ENCODE results near the gene HES7. TPM values are rescaled to one million over a fixed set of nuclear protein-coding genes. Genes with fewer than 3 reads are reported as not detected.

The HES7 gene
- total RNA-seq, 1 experiment from 2014 or later = 0.61 TPM

DNA sequence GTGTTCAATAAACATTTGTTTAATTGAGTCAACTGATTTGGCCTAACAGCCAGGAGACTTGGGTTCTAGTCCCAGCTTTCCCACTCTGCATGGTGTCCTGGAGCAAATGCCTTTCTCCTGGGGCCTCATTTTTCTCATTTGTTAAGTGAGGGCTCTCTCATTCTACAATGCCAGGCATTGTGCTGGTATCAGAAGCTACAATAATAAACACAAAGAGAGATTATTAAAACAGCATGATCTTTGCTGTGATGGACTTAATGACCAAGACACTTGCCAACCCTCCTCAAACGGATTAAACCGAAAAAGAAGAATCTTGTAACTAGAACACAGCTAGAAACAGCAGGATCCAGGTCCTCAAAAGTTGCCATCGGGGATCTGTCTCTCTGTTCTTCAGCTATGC, 43.6 kb upstream of the HES7 start:
- Histone ChIP-seq H3K9ac (ENCODE audit: low read length) (no peak overlapping the region), H3K4me2 (ENCODE audit: low read length) (no peak overlapping the region), H3K27ac (ENCODE audit: low read depth, low read length) (no peak overlapping the region), H2AFZ (ENCODE audit: low read depth, low read length, poor library complexity, severe bottlenecking) (no peak overlapping the region), H4K20me1 (ENCODE audit: insufficient read depth) (no peaks in the 10 kb centered on the region), H3K79me2 (ENCODE audit: insufficient read depth, low read length) (peaks cover 1% of the 10 kb centered on the region; the same call in 1 of the 2 replicates), H3K27me3 (ENCODE audit: insufficient read depth, low read length) (no peaks in the 10 kb centered on the region), H3K9me3 (ENCODE audit: control insufficient read depth in 1 of 2, insufficient read depth in 1 of 2, low read depth in 1 of 2, low read length in 2 of 2) (no peaks in the 10 kb centered on the region), H3K4me3 (replicated peaks in 1 of 2; ENCODE audit: low read depth in 1 of 2, low read length in 2 of 2) (no peak overlapping the region), H3K9me2 (ENCODE audit: insufficient read depth) (no peaks in the 10 kb centered on the region), H3K36me3 (ENCODE audit: control insufficient read depth in 1 of 2, insufficient read depth in 2 of 2, low read length in 2 of 2) (no peaks in the 10 kb centered on the region), H3K4me1 (ENCODE audit: control insufficient read depth in 1 of 2, insufficient read depth in 2 of 2, low read length in 2 of 2) (peaks cover 22 to 25% of the 10 kb centered on the region in 2 experiments)
- DNase-seq (ENCODE audit: low read depth, low spot score) (no peak), ATAC-seq (no peak)
- ChIA-PET POLR2A (interaction anchor here (0.6 kb wide), 1 partner anchor 18 kb away, joined by 3 read pairs; no protein-coding TSS in a partner anchor), RAD21 (ENCODE audit: low non-redundant PET in 1 of 2, low total read pairs in 2 of 2, uncharacterized antibody in 2 of 2, unreplicated experiment in 2 of 2) (no interaction called here), CTCF (interaction anchor here (1.3 kb wide), 1 partner anchor 48 kb away, joined by 3 read pairs; no protein-coding TSS in a partner anchor)
- no peak for TF ChIP-seq SRF (IDR thresholded peaks at IDR 0.05; ENCODE audit: low read depth)
- no peak for TF ChIP-seq ELF1 (IDR thresholded peaks at IDR 0.05; ENCODE audit: borderline replicate concordance, low read depth)
- no peak for TF ChIP-seq ZFX (IDR thresholded peaks at IDR 0.05)
- no peak for TF ChIP-seq POLR2A (IDR thresholded peaks at IDR 0.05; ENCODE audit: borderline replicate concordance, extremely low read depth, insufficient read depth, insufficient read length)
- no peak for TF ChIP-seq POLR2AphosphoS5 (IDR thresholded peaks at IDR 0.05; ENCODE audit: low read depth, low read length)
- no TSS peak for BruUV-seq (replicated peaks)
- intact Hi-C loops (cut with micrococcal nuclease) = no loop called here

- Histone ChIP-seq H4K20me1 (ENCODE audit: insufficient read depth) (no peaks in the 10 kb centered on the region), H2AFZ (ENCODE audit: low read depth, low read length, poor library complexity, severe bottlenecking) (no peak overlapping the region), H3K79me2 (ENCODE audit: insufficient read depth, low read length) (peaks cover 9% of the 10 kb centered on the region), H3K4me2 (ENCODE audit: low read length) (no peak overlapping the region), H3K4me1 (ENCODE audit: control insufficient read depth in 1 of 2, insufficient read depth in 2 of 2, low read length in 2 of 2) (peaks cover 20 to 25% of the 10 kb centered on the region in 2 experiments), H3K36me3 (ENCODE audit: control insufficient read depth in 1 of 2, insufficient read depth in 2 of 2, low read length in 2 of 2) (no peaks in the 10 kb centered on the region), H3K4me3 (replicated peaks in 1 of 2; ENCODE audit: low read depth in 1 of 2, low read length in 2 of 2) (no peak overlapping the region), H3K27ac (ENCODE audit: low read depth, low read length) (no peak overlapping the region), H3K9ac (ENCODE audit: low read length) (no peak overlapping the region), H3K9me3 (ENCODE audit: control insufficient read depth in 1 of 2, insufficient read depth in 1 of 2, low read depth in 1 of 2, low read length in 2 of 2) (no peaks in the 10 kb centered on the region), H3K27me3 (ENCODE audit: insufficient read depth, low read length) (no peaks in the 10 kb centered on the region), H3K9me2 (ENCODE audit: insufficient read depth) (no peaks in the 10 kb centered on the region)
- POLR2A ChIA-PET = no interaction called here
- TF ChIP-seq FOSL1 (IDR thresholded peaks at IDR 0.05; ENCODE audit: low read depth) (no peak), POLR2AphosphoS5 (IDR thresholded peaks at IDR 0.05; ENCODE audit: low read depth, low read length) (no peak), EZH2 (IDR thresholded peaks at IDR 0.05) (no peak), SP1 (IDR thresholded peaks at IDR 0.05; ENCODE audit: low read depth) (no peak), TCF7L2 (IDR thresholded peaks at IDR 0.05; ENCODE audit: borderline replicate concordance, extremely low read depth, insufficient read depth, insufficient read length) (no peak)
- TF ChIP-seq, protein P1, sequence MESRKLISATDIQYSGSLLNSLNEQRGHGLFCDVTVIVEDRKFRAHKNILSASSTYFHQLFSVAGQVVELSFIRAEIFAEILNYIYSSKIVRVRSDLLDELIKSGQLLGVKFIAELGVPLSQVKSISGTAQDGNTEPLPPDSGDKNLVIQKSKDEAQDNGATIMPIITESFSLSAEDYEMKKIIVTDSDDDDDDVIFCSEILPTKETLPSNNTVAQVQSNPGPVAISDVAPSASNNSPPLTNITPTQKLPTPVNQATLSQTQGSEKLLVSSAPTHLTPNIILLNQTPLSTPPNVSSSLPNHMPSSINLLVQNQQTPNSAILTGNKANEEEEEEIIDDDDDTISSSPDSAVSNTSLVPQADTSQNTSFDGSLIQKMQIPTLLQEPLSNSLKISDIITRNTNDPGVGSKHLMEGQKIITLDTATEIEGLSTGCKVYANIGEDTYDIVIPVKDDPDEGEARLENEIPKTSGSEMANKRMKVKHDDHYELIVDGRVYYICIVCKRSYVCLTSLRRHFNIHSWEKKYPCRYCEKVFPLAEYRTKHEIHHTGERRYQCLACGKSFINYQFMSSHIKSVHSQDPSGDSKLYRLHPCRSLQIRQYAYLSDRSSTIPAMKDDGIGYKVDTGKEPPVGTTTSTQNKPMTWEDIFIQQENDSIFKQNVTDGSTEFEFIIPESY (IDR thresholded peaks at IDR 0.05; ENCODE audit: extremely low read depth, insufficient replicate concordance, low read length) = no peak
- RAD21 ChIA-PET (ENCODE audit: low non-redundant PET in 1 of 2, low total read pairs in 2 of 2, uncharacterized antibody in 2 of 2, unreplicated experiment in 2 of 2) = no interaction called here
- no TSS peak for BruUV-seq (replicated peaks)
- no peak for DNase-seq (ENCODE audit: low read depth, low spot score)
- CTCF ChIA-PET = interaction anchor here (1.3 kb wide), 1 partner anchor 48 kb away, joined by 3 read pairs; no protein-coding TSS in a partner anchor
- intact Hi-C loops (cut with micrococcal nuclease) = no loop called here
- ATAC-seq = no peak
Observed at GRCh38 chr17:8166731-8167130, 42.8 kb upstream of the HES7 start.
